Astrocyte of the spinal cord (primary cell): ENCODE measurements around the gene BGLAP.

ENCODE experiments used
- DNase-seq: peaks from one replicate; pipeline ENCODE4 v3.0.0; 2011; ENCODE audit warnings: low read depth, low spot score
- H3K4me3 ChIP-seq: 2 replicates; pipeline ENCODE4 v1.5.1; 2011; ENCODE audit warnings: low read depth, mild to moderate bottlenecking, low read length, moderate library complexity
- CTCF ChIP-seq: IDR thresholded peaks from 2 replicates; pipeline ENCODE4 v1.5.1; 2012; ENCODE audit warnings: low read depth, mild to moderate bottlenecking, low read length, inconsistent platforms
- in situ Hi-C: cut with HindIII; loops from 2 replicates; pipeline ENCODE4 v1.10.0; 2017; ENCODE audit warnings: low sequenced_read_pairs

Gene BGLAP

GRCh38 chr1:156270314-156270713 is 28.3 kb downstream of the BGLAP start:
- no peak overlapping the region for H3K4me3 ChIP-seq
- in situ Hi-C loops: no loop called here
- no peak for TF ChIP-seq CTCF
- no peak for DNase-seq

GRCh38 chr1:156276532-156276931 is 34.5 kb downstream of the BGLAP start:
- no peak for TF ChIP-seq CTCF
- in situ Hi-C loops: no loop called here
- H3K4me3 ChIP-seq: no peak overlapping the region
- no peak for DNase-seq

- in situ Hi-C loops: no loop called here
- no peak for DNase-seq
- H3K4me3 ChIP-seq: no peak overlapping the region
- TF ChIP-seq CTCF: no peak
Measured at GRCh38 chr1:156276966-156277381, 35.0 kb downstream of the BGLAP start.

GRCh38 chr1:156279837-156280236 is 37.9 kb downstream of the BGLAP start:
- H3K4me3 ChIP-seq: no peak overlapping the region
- no peak for DNase-seq
- TF ChIP-seq CTCF: no peak
- in situ Hi-C loops: no loop called here

- in situ Hi-C loops: no loop called here
- TF ChIP-seq CTCF: no peak
- peak overlapping the region; percentile 90 for H3K4me3 ChIP-seq
- peak; percentile 17 for DNase-seq
Measured at GRCh38 chr1:156281281-156281680, 39.3 kb downstream of the BGLAP start.

- TF ChIP-seq CTCF: no peak
- in situ Hi-C loops: no loop called here
- peak overlapping the region; percentile 90 for H3K4me3 ChIP-seq
- DNase-seq: peak; percentile 8
Measured at GRCh38 chr1:156281693-156282478, 39.9 kb downstream of the BGLAP start.
